HepG2 (cell line): Measurements from ENCODE around the gene BDH2. TPM values are rescaled to one million over a fixed set of nuclear protein-coding genes. Genes with fewer than 3 reads are reported as not detected.

Source experiments
- ATF7 ChIP-seq, 2 experiments: fragments of 450-650 bp in 1 of 2; sonication (generic) in 1 of 2; formaldehyde crosslinking in 1 of 2; IDR thresholded peaks; 2 replicates each; pipeline versions ENCODE4 v1.4.0 to v1.6.1; 2016 to 2020; ENCODE audit warnings: antibody characterized with exemption in 1 of 2, mild to moderate bottlenecking in 1 of 2, missing genetic modification reagents in 1 of 2
- FOXM1 ChIP-seq: sonication (generic); formaldehyde crosslinking; IDR thresholded peaks from 2 replicates; pipeline ENCODE4 v1.5.0; 2020; ENCODE audit warnings: missing genetic modification reagents
- GPN1 ChIP-seq: sonication (generic); formaldehyde crosslinking; IDR thresholded peaks from 2 replicates; pipeline ENCODE4 v1.5.1; 2020; ENCODE audit warnings: missing genetic modification reagents, borderline replicate concordance
- MYNN ChIP-seq: sonication (generic); formaldehyde crosslinking; IDR thresholded peaks from 2 replicates; pipeline ENCODE4 v1.4.0; 2020; ENCODE audit warnings: mild to moderate bottlenecking, low read depth, missing genetic modification reagents
- NR2C2 ChIP-seq: sonication (generic); formaldehyde crosslinking; IDR thresholded peaks from 2 replicates; pipeline ENCODE4 v1.4.0; 2020; ENCODE audit warnings: missing genetic modification reagents, mild to moderate bottlenecking, moderate library complexity, borderline replicate concordance
- PHB2 ChIP-seq: fragments of 450-650 bp; IDR thresholded peaks from 2 replicates; pipeline ENCODE4 v1.6.1; 2018; ENCODE audit not compliant: partially characterized antibody
- PRMT3 ChIP-seq: sonication (generic); formaldehyde crosslinking; IDR thresholded peaks from 2 replicates; pipeline ENCODE4 v1.8.1; 2022; ENCODE audit warnings: low read depth, mild to moderate bottlenecking, moderate library complexity, missing genetic modification reagents, borderline replicate concordance
- RAD21 ChIP-seq: fragments of 450-650 bp; formaldehyde crosslinking; IDR thresholded peaks from 2 replicates; pipeline ENCODE4 v1.5.0; 2020; ENCODE audit warnings: mild to moderate bottlenecking
- RARG ChIP-seq: sonication (generic); formaldehyde crosslinking; IDR thresholded peaks from 2 replicates; pipeline ENCODE4 v1.4.0; 2020; ENCODE audit warnings: low read depth, mild to moderate bottlenecking, missing genetic modification reagents
- SNRNP70 ChIP-seq: fragments of 200-400 bp; formaldehyde crosslinking; IDR thresholded peaks from 2 replicates; pipeline ENCODE4 v1.6.1; 2017; ENCODE audit warnings: mild to moderate bottlenecking, low read depth, low read length, moderate library complexity
- TEAD3 ChIP-seq: optimal IDR thresholded peaks from 2 replicates; pipeline ENCODE3; 2016; ENCODE audit warnings: borderline replicate concordance
- ZBTB3 ChIP-seq: sonication (generic); formaldehyde crosslinking; IDR thresholded peaks from 2 replicates; pipeline ENCODE4 v1.4.0; 2020; ENCODE audit warnings: low read depth, mild to moderate bottlenecking, moderate library complexity, missing genetic modification reagents, borderline replicate concordance
- ZFYVE20 ChIP-seq: sonication (generic); formaldehyde crosslinking; IDR thresholded peaks from 2 replicates; pipeline ENCODE4 v1.8.0; 2023; ENCODE audit warnings: low read depth, mild to moderate bottlenecking, moderate library complexity, missing genetic modification reagents, borderline replicate concordance
- ZNF180 ChIP-seq: sonication (generic); formaldehyde crosslinking; IDR thresholded peaks from 2 replicates; pipeline ENCODE4 v1.4.0; 2020; ENCODE audit warnings: low read depth, missing genetic modification reagents, borderline replicate concordance
- ZNF20 ChIP-seq: sonication (generic); formaldehyde crosslinking; IDR thresholded peaks from 2 replicates; pipeline ENCODE4 v1.4.0; 2020; ENCODE audit warnings: mild to moderate bottlenecking, moderate library complexity, missing genetic modification reagents
- ZNF549 ChIP-seq: sonication (generic); formaldehyde crosslinking; IDR thresholded peaks from 2 replicates; pipeline ENCODE4 v1.5.0; 2020; ENCODE audit warnings: missing genetic modification reagents
- ZNF598 ChIP-seq: sonication (generic); formaldehyde crosslinking; IDR thresholded peaks from 2 replicates; pipeline ENCODE4 v1.5.1; 2020; ENCODE audit warnings: mild to moderate bottlenecking, missing genetic modification reagents, borderline replicate concordance
- ZSCAN22 ChIP-seq: sonication (generic); formaldehyde crosslinking; IDR thresholded peaks from 2 replicates; pipeline ENCODE4 v1.4.0; 2020; ENCODE audit warnings: mild to moderate bottlenecking, missing genetic modification reagents
- polyA plus RNA-seq, 8 experiments: library from polyadenylated mRNA; depleted of rRNA in 3 of 8; stranded (reverse) in 7 of 8; unstranded in 1 of 8; fragments of >200 nt; fragmentation: Illumina TruSeq in 4 of 8; extraction: Trizol in 4 of 8; gene quantifications; 2 replicates each; pipeline versions ENCODE4 v1.2.1 to v1.2.3, GENCODE V29; 2011 to 2016; ENCODE audit warnings: low read depth in 4 of 8, missing spikeins in 1 of 8, mixed read lengths in 1 of 8; ENCODE audit not compliant: insufficient read depth in 1 of 8
- total RNA-seq, 5 experiments: library from RNA; depleted of rRNA; stranded (reverse); fragments of >200 nt; fragmentation: Illumina TruSeq; extraction: Trizol; gene quantifications; 2 replicates each; pipeline ENCODE4 v1.2.3, GENCODE V29; 2016; ENCODE audit warnings: low read depth in 1 of 5
- TF ChIP-seq, protein P1 (sequence below), 2 experiments: sonication (generic) in 1 of 2; formaldehyde crosslinking in 1 of 2; IDR thresholded peaks; 2 replicates each; pipeline versions ENCODE4 v1.4.0 to v1.6.1; 2016 to 2020; ENCODE audit warnings: borderline replicate concordance in 1 of 2, low read depth in 1 of 2, mild to moderate bottlenecking in 1 of 2, missing genetic modification reagents in 1 of 2
- TF ChIP-seq, protein P2 (sequence below): sonication (generic); formaldehyde crosslinking; IDR thresholded peaks from 2 replicates; pipeline ENCODE4 v1.5.0; 2020; ENCODE audit warnings: missing genetic modification reagents
- TF ChIP-seq, protein P3 (sequence below): IDR thresholded peaks from 2 replicates; pipeline ENCODE4 v1.6.1; 2016; ENCODE audit warnings: missing compliant biosample characterization, missing genetic modification reagents, borderline replicate concordance

The BDH2 gene
- total and polyA plus RNA-seq, 2 of the 13 experiments (the other 11 are each of a cell fraction or from before 2014, with no cell fraction given): 34.8 to 46.2 TPM

DNA sequence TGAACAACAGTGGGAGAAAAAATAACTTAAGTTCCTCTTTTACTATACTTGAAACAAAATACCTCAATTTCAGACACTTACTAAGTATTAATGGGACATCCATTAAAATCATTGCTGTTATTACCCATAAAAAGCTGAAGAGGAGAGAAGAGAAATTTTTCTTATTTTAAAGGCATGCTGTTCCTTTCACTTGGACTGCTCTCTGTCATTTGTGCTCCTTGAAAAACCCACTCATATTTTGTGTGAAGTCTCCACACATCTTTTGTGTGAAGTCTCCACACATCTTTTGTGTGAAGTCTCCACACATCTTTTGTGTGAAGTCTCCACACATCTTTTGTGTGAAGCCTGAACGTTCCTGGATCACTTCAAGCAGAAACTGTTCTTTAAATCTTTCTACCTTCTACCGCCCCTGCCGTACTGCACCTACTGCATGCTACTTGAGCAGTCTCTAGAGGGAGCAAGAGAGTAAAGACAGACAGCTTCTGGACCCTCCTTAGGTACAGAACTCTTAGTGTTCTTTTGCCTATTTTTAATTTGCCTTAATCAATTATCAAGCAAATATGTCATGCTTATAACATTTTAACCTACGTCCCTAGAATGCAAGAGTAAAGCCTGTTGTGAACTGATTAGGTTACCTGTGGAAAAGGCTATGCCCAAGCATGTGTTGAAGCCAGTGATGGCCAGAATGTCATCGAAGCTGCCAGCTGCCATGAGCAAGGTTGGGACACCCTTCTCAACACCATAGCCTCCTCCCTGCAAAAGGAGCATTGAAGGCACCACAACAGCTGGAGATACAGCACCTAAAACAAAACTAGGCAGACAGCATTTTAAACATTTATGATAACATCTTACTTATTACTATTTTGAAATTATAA lies 53.0 kb downstream of the BDH2 start (continued):
- TF ChIP-seq, protein P1, sequence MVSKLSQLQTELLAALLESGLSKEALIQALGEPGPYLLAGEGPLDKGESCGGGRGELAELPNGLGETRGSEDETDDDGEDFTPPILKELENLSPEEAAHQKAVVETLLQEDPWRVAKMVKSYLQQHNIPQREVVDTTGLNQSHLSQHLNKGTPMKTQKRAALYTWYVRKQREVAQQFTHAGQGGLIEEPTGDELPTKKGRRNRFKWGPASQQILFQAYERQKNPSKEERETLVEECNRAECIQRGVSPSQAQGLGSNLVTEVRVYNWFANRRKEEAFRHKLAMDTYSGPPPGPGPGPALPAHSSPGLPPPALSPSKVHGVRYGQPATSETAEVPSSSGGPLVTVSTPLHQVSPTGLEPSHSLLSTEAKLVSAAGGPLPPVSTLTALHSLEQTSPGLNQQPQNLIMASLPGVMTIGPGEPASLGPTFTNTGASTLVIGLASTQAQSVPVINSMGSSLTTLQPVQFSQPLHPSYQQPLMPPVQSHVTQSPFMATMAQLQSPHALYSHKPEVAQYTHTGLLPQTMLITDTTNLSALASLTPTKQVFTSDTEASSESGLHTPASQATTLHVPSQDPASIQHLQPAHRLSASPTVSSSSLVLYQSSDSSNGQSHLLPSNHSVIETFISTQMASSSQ (IDR thresholded peaks at IDR 0.05; ENCODE audit: low read depth): no peak
- TF ChIP-seq, protein P1 (CRISPR knock-in tag; IDR thresholded peaks at IDR 0.05; ENCODE audit: borderline replicate concordance): no peak
- no peak for TF ChIP-seq MYNN (CRISPR knock-in tag)
- TF ChIP-seq NR2C2 (CRISPR knock-in tag): no peak
- no peak for TF ChIP-seq FOXM1 (CRISPR knock-in tag)
- peak; percentile 60; the same call in 1 of the 2 replicates for TF ChIP-seq RAD21
- no peak for TF ChIP-seq ZBTB3 (CRISPR knock-in tag)
- no peak for TF ChIP-seq PRMT3 (CRISPR knock-in tag)
- TF ChIP-seq ZSCAN22 (CRISPR knock-in tag): no peak
- TF ChIP-seq PHB2: no peak
- TF ChIP-seq RARG (CRISPR knock-in tag): no peak
- TF ChIP-seq ZNF20 (CRISPR knock-in tag): no peak
- TF ChIP-seq, protein P2, sequence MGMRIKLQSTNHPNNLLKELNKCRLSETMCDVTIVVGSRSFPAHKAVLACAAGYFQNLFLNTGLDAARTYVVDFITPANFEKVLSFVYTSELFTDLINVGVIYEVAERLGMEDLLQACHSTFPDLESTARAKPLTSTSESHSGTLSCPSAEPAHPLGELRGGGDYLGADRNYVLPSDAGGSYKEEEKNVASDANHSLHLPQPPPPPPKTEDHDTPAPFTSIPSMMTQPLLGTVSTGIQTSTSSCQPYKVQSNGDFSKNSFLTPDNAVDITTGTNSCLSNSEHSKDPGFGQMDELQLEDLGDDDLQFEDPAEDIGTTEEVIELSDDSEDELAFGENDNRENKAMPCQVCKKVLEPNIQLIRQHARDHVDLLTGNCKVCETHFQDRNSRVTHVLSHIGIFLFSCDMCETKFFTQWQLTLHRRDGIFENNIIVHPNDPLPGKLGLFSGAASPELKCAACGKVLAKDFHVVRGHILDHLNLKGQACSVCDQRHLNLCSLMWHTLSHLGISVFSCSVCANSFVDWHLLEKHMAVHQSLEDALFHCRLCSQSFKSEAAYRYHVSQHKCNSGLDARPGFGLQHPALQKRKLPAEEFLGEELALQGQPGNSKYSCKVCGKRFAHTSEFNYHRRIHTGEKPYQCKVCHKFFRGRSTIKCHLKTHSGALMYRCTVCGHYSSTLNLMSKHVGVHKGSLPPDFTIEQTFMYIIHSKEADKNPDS (CRISPR knock-in tag): no peak
- no peak for TF ChIP-seq SNRNP70
- TF ChIP-seq ZNF180 (CRISPR knock-in tag): no peak
- TF ChIP-seq, protein P3, sequence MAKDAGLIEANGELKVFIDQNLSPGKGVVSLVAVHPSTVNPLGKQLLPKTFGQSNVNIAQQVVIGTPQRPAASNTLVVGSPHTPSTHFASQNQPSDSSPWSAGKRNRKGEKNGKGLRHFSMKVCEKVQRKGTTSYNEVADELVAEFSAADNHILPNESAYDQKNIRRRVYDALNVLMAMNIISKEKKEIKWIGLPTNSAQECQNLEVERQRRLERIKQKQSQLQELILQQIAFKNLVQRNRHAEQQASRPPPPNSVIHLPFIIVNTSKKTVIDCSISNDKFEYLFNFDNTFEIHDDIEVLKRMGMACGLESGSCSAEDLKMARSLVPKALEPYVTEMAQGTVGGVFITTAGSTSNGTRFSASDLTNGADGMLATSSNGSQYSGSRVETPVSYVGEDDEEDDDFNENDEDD (CRISPR knock-in tag): no peak
- no peak for TF ChIP-seq ATF7 (IDR thresholded peaks at IDR 0.05)
- no peak for TF ChIP-seq ATF7 (CRISPR knock-in tag; IDR thresholded peaks at IDR 0.05)
- no peak for TF ChIP-seq ZFYVE20 (CRISPR knock-in tag)
- TF ChIP-seq ZNF598 (CRISPR knock-in tag): no peak
- no peak for TF ChIP-seq TEAD3
- TF ChIP-seq GPN1 (CRISPR knock-in tag): no peak
- no peak for TF ChIP-seq ZNF549
